GM12874 (cell line): ENCODE measurements around the gene ZNF185.

Experiments used
- CTCF ChIP-seq: IDR thresholded peaks from 2 replicates; pipeline ENCODE4 v1.5.1; 2011; ENCODE audit warnings: low read depth, mild to moderate bottlenecking, control low read depth, low read length, moderate library complexity; ENCODE audit not compliant: insufficient read depth

ZNF185 gene

GRCh38 chrX:152884171-152884570, 13.7 kb upstream of the ZNF185 start:
- no peak for TF ChIP-seq CTCF

- TF ChIP-seq CTCF = no peak
These were observed 11.2 kb upstream of the ZNF185 start for GRCh38 chrX:152886716-152887115.

GRCh38 chrX:152892499-152892898, 5.4 kb upstream of the ZNF185 start:
- no peak for TF ChIP-seq CTCF

- no peak for TF ChIP-seq CTCF
These were observed 4.6 kb upstream of the ZNF185 start for GRCh38 chrX:152892999-152893891.

GRCh38 chrX:152893980-152894610, 3.8 kb upstream of the ZNF185 start:
- TF ChIP-seq CTCF = no peak

- no peak for TF ChIP-seq CTCF
These were observed 2.7 kb upstream of the ZNF185 start for GRCh38 chrX:152895121-152895520.

GRCh38 chrX:152895724-152896420, 2.0 kb upstream of the ZNF185 start:
- TF ChIP-seq CTCF = no peak
